ENCODE results near the gene RALGPS1.

Gene RALGPS1

GRCh38 chr9:127084076-127085039, 169.8 kb downstream of the RALGPS1 start:
- DNase-seq, result no peak

- DNase-seq, result no peak
These were observed 170.6 kb downstream of the RALGPS1 start for GRCh38 chr9:127085186-127085585.

GRCh38 chr9:127086771-127087170, 172.2 kb downstream of the RALGPS1 start:
- DNase-seq, result no peak

GRCh38 chr9:127087411-127087810, 172.8 kb downstream of the RALGPS1 start:
- DNase-seq, result no peak

- no peak for DNase-seq
These were observed 173.3 kb downstream of the RALGPS1 start for GRCh38 chr9:127087836-127088235.

- DNase-seq, result no peak
These were observed 174.4 kb downstream of the RALGPS1 start for GRCh38 chr9:127088724-127089615.

DNA sequence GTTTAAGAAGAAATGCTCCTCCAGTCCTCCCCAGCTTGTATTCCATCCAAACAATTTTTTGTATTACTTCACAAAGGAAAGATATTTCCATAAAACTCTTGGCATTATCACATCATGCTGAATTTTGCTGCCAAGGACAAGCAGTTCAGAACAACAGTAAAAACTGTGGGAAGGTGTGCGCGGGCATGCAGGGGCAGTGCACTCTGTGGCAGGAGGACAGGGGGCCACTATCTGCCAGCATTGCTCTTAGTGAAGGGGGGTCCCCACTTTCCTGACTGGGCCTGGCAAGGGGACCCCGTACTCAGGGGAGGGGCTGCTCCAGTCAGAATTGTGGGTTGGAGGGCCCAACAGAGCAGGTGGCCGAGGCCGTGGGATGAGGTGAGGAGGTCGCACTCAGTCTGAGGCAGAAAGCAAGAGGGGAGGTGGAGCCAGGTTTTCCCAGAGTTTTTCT, 175.1 kb downstream of the RALGPS1 start:
- DNase-seq, result no peak

GRCh38 chr9:127090341-127090985, 175.9 kb downstream of the RALGPS1 start:
- DNase-seq, result no peak

DNA sequence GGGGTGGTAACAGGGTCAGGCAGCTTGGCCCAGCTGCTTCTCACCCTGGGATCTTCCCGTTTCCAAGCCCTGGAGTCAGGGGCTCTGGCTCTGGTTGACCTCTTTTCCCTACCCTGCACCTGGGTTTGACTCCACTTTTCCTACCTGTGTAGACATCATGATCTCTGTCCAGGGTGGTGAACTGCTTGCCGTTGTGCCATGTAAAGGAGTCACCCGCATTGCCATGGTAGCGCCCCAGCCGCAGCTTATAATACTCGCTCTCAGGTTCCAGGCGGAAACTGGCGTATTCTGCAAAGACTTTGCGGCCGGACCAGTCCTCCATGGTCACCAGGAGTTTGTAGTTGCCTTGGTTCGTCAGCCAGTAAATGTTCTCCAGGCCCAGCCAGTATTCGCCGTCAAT, 176.9 kb downstream of the RALGPS1 start:
- DNase-seq, result no peak

DNA sequence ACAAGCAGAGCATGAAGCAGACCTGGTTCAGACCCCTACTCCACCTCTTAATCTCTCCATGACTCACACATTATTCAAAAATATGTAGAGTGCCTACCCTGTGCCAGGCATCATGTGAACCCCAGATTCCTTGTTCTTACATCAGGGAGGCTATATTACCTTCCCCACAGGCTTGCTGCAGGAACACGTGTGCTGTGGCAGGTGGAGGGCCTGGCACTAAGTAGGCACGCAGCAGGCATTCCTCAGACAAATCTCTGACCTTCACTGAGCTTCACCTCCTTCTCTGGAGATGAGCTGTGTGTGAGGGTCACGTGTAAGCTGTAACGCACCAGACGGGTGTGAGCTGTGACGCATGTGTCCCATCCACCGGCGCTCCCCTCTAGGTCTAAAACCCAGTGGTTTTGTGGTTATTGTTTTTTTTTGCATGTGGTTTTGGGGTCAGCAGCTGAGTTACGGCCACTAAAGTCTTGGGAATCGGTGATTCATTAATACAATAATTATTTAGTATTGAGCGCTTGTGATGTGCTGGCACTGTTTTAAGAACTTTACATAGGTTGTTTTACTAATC, 177.5 kb downstream of the RALGPS1 start:
- no peak for DNase-seq

DNA sequence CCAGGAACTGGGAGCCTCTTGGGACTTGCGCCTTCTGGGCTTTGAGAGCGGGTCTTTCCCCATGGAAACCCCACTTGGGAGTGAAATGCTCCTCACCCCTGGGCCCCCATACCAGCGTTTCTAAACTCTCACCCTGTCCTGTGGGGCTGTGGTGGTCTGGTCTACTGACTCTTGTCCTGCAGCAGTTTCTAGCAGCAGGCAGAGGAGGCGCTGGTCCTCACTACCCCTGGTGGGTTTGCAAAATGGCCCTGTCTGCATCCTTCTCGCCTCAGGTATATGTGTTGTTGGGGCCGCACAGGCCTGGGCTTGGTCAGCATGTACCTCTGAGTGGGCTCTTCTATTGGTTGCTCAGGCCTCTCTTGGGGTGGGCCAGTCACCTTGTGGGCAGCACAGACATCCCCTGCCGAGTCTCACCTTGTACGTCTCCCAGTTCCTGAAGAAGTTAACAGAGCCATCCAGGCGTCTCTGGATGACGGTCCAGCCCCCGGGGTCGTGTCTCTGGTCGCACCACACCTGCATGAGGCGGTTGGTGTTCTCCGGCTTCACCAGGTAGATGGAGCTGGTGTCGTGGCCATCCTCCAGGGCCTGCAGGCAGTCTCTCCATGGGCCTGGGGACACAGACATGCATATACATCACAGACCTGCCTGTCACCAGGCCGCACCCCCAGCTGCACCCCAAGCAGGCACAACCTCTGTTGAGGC, 178.9 kb downstream of the RALGPS1 start:
- DNase-seq, result no peak

DNA sequence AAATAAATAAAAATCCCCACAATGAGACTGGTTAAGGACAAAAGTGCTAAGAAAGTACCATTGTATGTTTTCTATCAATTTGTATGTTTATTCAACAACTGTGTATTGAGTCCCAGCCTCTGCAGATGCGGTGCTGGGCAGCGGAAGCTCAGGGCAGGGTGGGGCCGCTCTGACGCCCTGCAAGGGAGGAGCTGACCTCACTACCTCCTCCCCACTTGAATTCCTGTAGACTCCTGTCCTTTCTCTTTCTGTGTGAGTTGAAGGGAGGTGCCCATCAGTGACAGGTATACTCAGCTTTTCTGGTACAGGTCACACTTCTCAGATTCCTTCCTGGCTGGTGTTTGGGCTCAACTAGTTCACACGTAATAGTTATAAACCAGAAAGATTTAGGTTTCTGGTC, 180.8 kb downstream of the RALGPS1 start:
- no peak for DNase-seq

DNA sequence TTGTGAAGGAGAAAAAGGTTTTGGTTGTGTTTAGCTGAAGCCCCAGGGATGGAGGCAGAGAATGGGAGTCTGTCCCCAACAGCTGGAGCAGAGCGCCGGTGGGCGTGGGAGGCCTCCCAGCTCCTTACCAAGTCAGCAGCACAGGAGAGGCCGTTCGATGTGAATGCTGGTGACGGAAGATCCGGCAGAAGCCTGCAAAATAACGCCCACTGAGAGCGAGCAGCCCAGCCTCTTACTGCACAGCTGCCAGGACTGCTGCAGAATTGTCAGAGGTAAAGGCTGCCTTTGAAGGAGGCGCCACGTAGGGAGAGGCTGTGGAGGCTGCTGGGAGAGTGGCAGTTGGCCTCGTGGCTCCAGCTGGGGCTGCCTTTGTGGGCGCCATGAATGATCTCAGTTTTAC, 181.6 kb downstream of the RALGPS1 start:
- no peak for DNase-seq

GRCh38 chr9:127097683-127098082, 183.1 kb downstream of the RALGPS1 start:
- no peak for DNase-seq

GRCh38 chr9:127098916-127099553, 184.5 kb downstream of the RALGPS1 start:
- no peak for DNase-seq

DNA sequence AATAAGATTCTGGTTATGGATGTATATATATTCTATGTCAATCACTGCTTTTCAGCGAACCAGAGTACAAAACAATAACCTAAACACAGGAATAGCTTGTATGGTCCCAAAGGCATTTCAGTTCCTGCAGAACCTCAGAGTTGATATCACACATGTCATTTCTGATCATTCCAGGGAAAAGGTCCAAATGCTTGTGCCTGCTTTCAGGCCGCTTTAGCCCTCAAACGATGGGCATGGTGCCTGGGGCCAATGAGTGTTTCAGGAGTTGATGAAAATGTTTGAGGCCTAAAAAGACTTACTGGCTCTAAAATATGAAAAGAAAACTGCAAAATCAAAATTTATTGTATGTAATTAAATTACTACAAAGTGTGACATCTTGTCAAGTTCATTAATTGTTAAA, 185.1 kb downstream of the RALGPS1 start:
- no peak for DNase-seq

- DNase-seq, result no peak
These were observed 187.6 kb downstream of the RALGPS1 start for GRCh38 chr9:127102176-127102575.

GRCh38 chr9:127102788-127103187, 188.2 kb downstream of the RALGPS1 start:
- no peak for DNase-seq

- no peak for DNase-seq
These were observed 190.2 kb downstream of the RALGPS1 start for GRCh38 chr9:127104581-127105311.

- DNase-seq, result no peak
These were observed 191.4 kb downstream of the RALGPS1 start for GRCh38 chr9:127105805-127106465.
